ENCODE data around the gene PPP1R15B. TPM values are rescaled to one million over a fixed set of nuclear protein-coding genes. Genes with fewer than 3 reads are reported as not detected.
A peak's percentile ranks its signal among the peaks of the same experiment; 100 is the strongest.

PPP1R15B gene
- total and polyA plus RNA-seq, 3 donors from 2014 or later = 22.5 to 42.0 (median 40.1) TPM

- intact Hi-C loops (cut with DNase I; ENCODE audit: low total_unique reads) = no loop called here
- no peaks in the 10 kb centered on the region for H3K9me3 ChIP-seq
- DNase-seq = no peak
- H3K4me1 ChIP-seq = no peaks in the 10 kb centered on the region
- TF ChIP-seq CTCF (IDR thresholded peaks at IDR 0.05) = no peak
- TF ChIP-seq POLR2A (IDR thresholded peaks at IDR 0.05) = no peak
- no peaks in the 10 kb centered on the region for H3K27me3 ChIP-seq
- WGBS, 2 donors = 74 to 80% methylated on average over 13 of the region's 13 CpGs
- no peaks in the 10 kb centered on the region for H3K36me3 ChIP-seq (ENCODE audit: low read depth, missing control alignments)
- no peak overlapping the region for H3K4me3 ChIP-seq
- no peak overlapping the region for H3K27ac ChIP-seq
Measured at GRCh38 chr1:204368996-204369726, 42.5 kb downstream of the PPP1R15B start.

GRCh38 chr1:204367956-204368355, 43.7 kb downstream of the PPP1R15B start:
- TF ChIP-seq POLR2A (IDR thresholded peaks at IDR 0.05) (no peak), CTCF (IDR thresholded peaks at IDR 0.05) (no peak)
- WGBS, 2 donors = 76 to 78% methylated on average over 10 of the region's 10 CpGs

DNA sequence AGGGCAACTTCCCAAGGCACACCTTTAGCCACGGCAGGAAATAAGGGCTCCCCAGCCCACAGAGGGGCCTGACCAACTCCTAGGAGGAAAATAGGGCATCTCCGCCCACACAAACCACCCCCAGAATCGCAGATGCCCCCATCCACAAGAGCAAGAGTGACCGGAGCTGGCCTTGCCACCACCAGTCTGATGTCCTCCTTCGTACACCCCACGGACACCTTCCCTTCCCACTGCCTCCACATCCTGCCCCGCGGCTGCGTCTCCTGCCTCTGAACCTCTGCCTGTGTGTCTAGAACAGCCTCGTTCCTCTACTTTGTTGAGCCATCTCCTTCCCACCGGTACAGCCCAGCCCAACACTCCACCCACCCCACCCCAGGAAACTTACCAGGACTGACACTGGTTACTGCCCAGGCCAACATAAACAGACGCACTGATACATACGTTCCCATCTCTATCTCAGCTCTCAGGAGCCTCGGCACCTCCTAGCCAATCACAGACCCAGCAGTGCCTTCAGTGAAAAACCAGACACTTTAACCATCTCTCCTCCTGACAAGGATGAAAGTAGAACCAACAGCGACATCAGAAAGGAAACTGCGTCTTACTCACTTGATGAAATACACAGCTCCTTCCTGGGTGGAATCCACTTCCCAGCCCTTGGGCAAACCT, 44.3 kb downstream of the PPP1R15B start:
- no peak overlapping the region for H3K4me3 ChIP-seq
- H3K36me3 ChIP-seq (ENCODE audit: low read depth, missing control alignments) = no peaks in the 10 kb centered on the region
- WGBS, 2 donors = 76 to 83% methylated on average over 16 of the region's 16 CpGs
- no peak overlapping the region for H3K27ac ChIP-seq
- H3K4me1 ChIP-seq = peaks cover 13% of the 10 kb centered on the region
- TF ChIP-seq CTCF (IDR thresholded peaks at IDR 0.05) (no peak), POLR2A (IDR thresholded peaks at IDR 0.05) (no peak)
- H3K9me3 ChIP-seq = no peaks in the 10 kb centered on the region
- no peaks in the 10 kb centered on the region for H3K27me3 ChIP-seq
- intact Hi-C loops (cut with DNase I; ENCODE audit: low total_unique reads) = no loop called here
- DNase-seq = no peak

More at GRCh38 chr1:204367956-204368355, 43.7 kb downstream of the PPP1R15B start:
- intact Hi-C loops (cut with DNase I; ENCODE audit: low total_unique reads) = no loop called here
- H3K27ac ChIP-seq = no peak overlapping the region
- no peak overlapping the region for H3K4me3 ChIP-seq
- no peaks in the 10 kb centered on the region for H3K9me3 ChIP-seq
- H3K27me3 ChIP-seq = no peaks in the 10 kb centered on the region
- DNase-seq = no peak
- peaks cover 9% of the 10 kb centered on the region for H3K4me1 ChIP-seq
- H3K36me3 ChIP-seq (ENCODE audit: low read depth, missing control alignments) = no peaks in the 10 kb centered on the region

DNA sequence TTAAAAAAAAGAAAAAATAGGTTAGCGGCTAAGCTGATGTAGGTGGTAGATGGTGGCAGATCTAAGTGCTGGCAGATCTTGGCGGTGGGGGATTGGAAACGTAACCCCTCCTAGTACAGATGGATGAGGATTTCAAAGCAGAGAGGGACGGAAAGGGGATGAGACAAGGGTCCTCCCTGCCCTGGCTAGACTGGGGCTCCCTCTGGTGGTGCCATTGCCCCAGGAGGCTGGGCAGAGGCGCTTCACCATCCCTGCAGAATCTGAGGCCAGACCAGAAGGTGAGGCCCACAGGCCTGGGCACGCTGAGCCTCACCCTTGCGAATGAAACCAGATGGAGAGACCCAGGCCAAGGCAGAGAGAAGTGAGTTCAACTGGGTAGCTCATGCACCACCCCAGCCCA, 44.9 kb downstream of the PPP1R15B start:
- no peak for DNase-seq
- H3K27me3 ChIP-seq = no peaks in the 10 kb centered on the region
- TF ChIP-seq CTCF (IDR thresholded peaks at IDR 0.05) = peak in 1 of 3 experiments; percentile 27
- TF ChIP-seq POLR2A (IDR thresholded peaks at IDR 0.05) = no peak
- no peaks in the 10 kb centered on the region for H3K9me3 ChIP-seq
- H3K27ac ChIP-seq = no peak overlapping the region
- 88 to 93% methylated on average over 7 of the region's 7 CpGs for WGBS, 2 donors
- H3K4me1 ChIP-seq = peaks cover 13% of the 10 kb centered on the region
- H3K4me3 ChIP-seq = no peak overlapping the region
- no peaks in the 10 kb centered on the region for H3K36me3 ChIP-seq (ENCODE audit: low read depth, missing control alignments)
- intact Hi-C loops (cut with DNase I; ENCODE audit: low total_unique reads) = no loop called here

Measured in testis (tissue), 3 donors.